ENCODE data around the gene MRFAP1L1.
"Not testable (repeated sequence)": the region's sequence is repeated elsewhere in the genome, so short reads cannot be mapped to it uniquely, and the experiment has no call there.

The MRFAP1L1 gene

GRCh38 chr4:6709230-6710114 is at the start of gene MRFAP1L1 (continued):
- no peak for TF ChIP-seq CTCF (tag by site-specific recombination; IDR thresholded peaks at IDR 0.05)

GRCh38 chr4:6758728-6759127 is 49.1 kb upstream of the MRFAP1L1 start:
- CTCF ChIA-PET = interaction anchor here (0.6 kb wide), 1 partner anchor 129 kb away, joined by 3 read pairs; no protein-coding TSS in a partner anchor

GRCh38 chr4:6756345-6756744 is 46.7 kb upstream of the MRFAP1L1 start:
- H3K27ac ChIP-seq (ENCODE audit: extremely low read depth, low read depth, low read length); CTCF ChIA-PET; H3K9me3 ChIP-seq (ENCODE audit: control insufficient read depth, insufficient read depth, low read depth, low read length); H3K4me3 ChIP-seq (ENCODE audit: low read depth, low read length); H3K4me1 ChIP-seq (ENCODE audit: control insufficient read depth, insufficient read depth, low read length); POLR2A ChIA-PET; H3K36me3 ChIP-seq (ENCODE audit: control insufficient read depth in 2 of 2, insufficient read depth in 1 of 2, low read length in 2 of 2): not testable (repeated sequence)

More at GRCh38 chr4:6758728-6759127, 49.1 kb upstream of the MRFAP1L1 start:
- POLR2A ChIA-PET = no interaction called here
- no peak overlapping the region for H3K27ac ChIP-seq (ENCODE audit: extremely low read depth, low read depth, low read length)
- H3K36me3 ChIP-seq (ENCODE audit: control insufficient read depth in 2 of 2, insufficient read depth in 1 of 2, low read length in 2 of 2) = no peaks in the 10 kb centered on the region
- no peak overlapping the region for H3K4me3 ChIP-seq (ENCODE audit: low read depth, low read length)
- no peaks in the 10 kb centered on the region for H3K9me3 ChIP-seq (ENCODE audit: control insufficient read depth, insufficient read depth, low read depth, low read length)
- TF ChIP-seq ZBTB48 (tag by site-specific recombination; IDR thresholded peaks at IDR 0.05) (no peak), ZSCAN30 (tag by site-specific recombination; IDR thresholded peaks at IDR 0.05) (no peak)
- H3K4me1 ChIP-seq (ENCODE audit: control insufficient read depth, insufficient read depth, low read length) = no peaks in the 10 kb centered on the region

GRCh38 chr4:6755088-6755753 is 45.6 kb upstream of the MRFAP1L1 start:
- TF ChIP-seq ZNF26 (tag by site-specific recombination; IDR thresholded peaks at IDR 0.05) = no peak
- TF ChIP-seq GLI2 (tag by site-specific recombination; IDR thresholded peaks at IDR 0.05; ENCODE audit: borderline replicate concordance, low read depth) = no peak
- no peak for TF ChIP-seq ZNF112 (tag by site-specific recombination; IDR thresholded peaks at IDR 0.05)
- Histone ChIP-seq H3K4me3 (ENCODE audit: low read depth, low read length) (no peak overlapping the region), H3K27ac (ENCODE audit: extremely low read depth, low read depth, low read length) (no peak overlapping the region), H3K36me3 (ENCODE audit: control insufficient read depth in 2 of 2, insufficient read depth in 1 of 2, low read length in 2 of 2) (no peaks in the 10 kb centered on the region), H3K4me1 (ENCODE audit: control insufficient read depth, insufficient read depth, low read length) (no peaks in the 10 kb centered on the region), H3K9me3 (ENCODE audit: control insufficient read depth, insufficient read depth, low read depth, low read length) (no peaks in the 10 kb centered on the region)
- CTCF ChIA-PET = no interaction called here
- POLR2A ChIA-PET = no interaction called here

GRCh38 chr4:6754481-6755087 is 44.9 kb upstream of the MRFAP1L1 start:
- ChIA-PET CTCF (no interaction called here), POLR2A (no interaction called here)
- no peak overlapping the region for H3K4me3 ChIP-seq (ENCODE audit: low read depth, low read length)
- H3K4me1 ChIP-seq (ENCODE audit: control insufficient read depth, insufficient read depth, low read length) = no peaks in the 10 kb centered on the region
- H3K9me3 ChIP-seq (ENCODE audit: control insufficient read depth, insufficient read depth, low read depth, low read length) = no peaks in the 10 kb centered on the region
- H3K36me3 ChIP-seq (ENCODE audit: control insufficient read depth in 2 of 2, insufficient read depth in 1 of 2, low read length in 2 of 2) = no peaks in the 10 kb centered on the region
- no peak for TF ChIP-seq YY2 (tag by site-specific recombination; IDR thresholded peaks at IDR 0.05)
- no peak for TF ChIP-seq FEZF1 (tag by site-specific recombination; IDR thresholded peaks at IDR 0.05)
- TF ChIP-seq ZNF645 (tag by site-specific recombination; IDR thresholded peaks at IDR 0.05) = no peak
- TF ChIP-seq MEIS1 (CRISPR knock-in tag; IDR thresholded peaks at IDR 0.05; ENCODE audit: borderline replicate concordance) = no peak
- no peak for TF ChIP-seq ZNF692 (tag by site-specific recombination; IDR thresholded peaks at IDR 0.05)
- no peak for TF ChIP-seq ZNF121 (tag by site-specific recombination; IDR thresholded peaks at IDR 0.05)
- TF ChIP-seq RBAK (tag by site-specific recombination; IDR thresholded peaks at IDR 0.05) = no peak
- no peak overlapping the region for H3K27ac ChIP-seq (ENCODE audit: extremely low read depth, low read depth, low read length)

Measured in HEK293 (cell line).